ENCODE data around the gene SLC11A2. TPM values are rescaled to one million over a fixed set of nuclear protein-coding genes. Genes with fewer than 3 reads are reported as not detected.

Gene SLC11A2
- total RNA-seq, 1 experiment from 2014 or later: 38.7 TPM

- Histone ChIP-seq H3K4me1 (ENCODE audit: control insufficient read depth in 1 of 2, insufficient read depth in 2 of 2, low read length in 2 of 2) (no peaks in the 10 kb centered on the region), H3K4me3 (replicated peaks in 1 of 2; ENCODE audit: low read depth in 1 of 2, low read length in 2 of 2) (no peak overlapping the region), H2AFZ (ENCODE audit: low read depth, low read length, poor library complexity, severe bottlenecking) (no peak overlapping the region), H3K79me2 (ENCODE audit: insufficient read depth, low read length) (no peaks in the 10 kb centered on the region), H3K9me3 (ENCODE audit: control insufficient read depth in 1 of 2, insufficient read depth in 1 of 2, low read depth in 1 of 2, low read length in 2 of 2) (no peaks in the 10 kb centered on the region), H3K27me3 (ENCODE audit: insufficient read depth, low read length) (no peaks in the 10 kb centered on the region), H3K27ac (ENCODE audit: low read depth, low read length) (no peak overlapping the region), H3K9me2 (ENCODE audit: insufficient read depth) (no peaks in the 10 kb centered on the region), H4K20me1 (ENCODE audit: insufficient read depth) (no peaks in the 10 kb centered on the region), H3K36me3 (ENCODE audit: control insufficient read depth in 1 of 2, insufficient read depth in 2 of 2, low read length in 2 of 2) (no peaks in the 10 kb centered on the region), H3K4me2 (ENCODE audit: low read length) (no peak overlapping the region), H3K9ac (ENCODE audit: low read length) (no peak overlapping the region)
- ChIA-PET CTCF (no interaction called here), RAD21 (ENCODE audit: low non-redundant PET in 1 of 2, low total read pairs in 2 of 2, uncharacterized antibody in 2 of 2, unreplicated experiment in 2 of 2) (no interaction called here), POLR2A (no interaction called here)
- no peak for DNase-seq (ENCODE audit: low read depth, low spot score)
- BruUV-seq (replicated peaks): no TSS peak
- intact Hi-C loops (cut with micrococcal nuclease): no loop called here
- no peak for ATAC-seq
- TF ChIP-seq CTCF (IDR thresholded peaks at IDR 0.05 in 2 of 3, conservative IDR thresholded peaks at IDR 0.05 in 1 of 3; ENCODE audit: borderline replicate concordance in 1 of 3, insufficient read depth in 1 of 3, low read depth in 2 of 3, low read length in 2 of 3) (no peak), ZFX (IDR thresholded peaks at IDR 0.05) (no peak), POLR2A (IDR thresholded peaks at IDR 0.05; ENCODE audit: borderline replicate concordance, extremely low read depth, insufficient read depth, insufficient read length) (no peak), CBX3 (IDR thresholded peaks at IDR 0.05; ENCODE audit: low read depth) (no peak), EGR1 (IDR thresholded peaks at IDR 0.05; ENCODE audit: low read depth) (no peak), TCF7L2 (IDR thresholded peaks at IDR 0.05; ENCODE audit: borderline replicate concordance, extremely low read depth, insufficient read depth, insufficient read length) (no peak), YY1 (IDR thresholded peaks at IDR 0.05; ENCODE audit: extremely low read depth, insufficient replicate concordance, low read depth, low read length) (no peak), EZH2phosphoT487 (IDR thresholded peaks at IDR 0.05; ENCODE audit: borderline replicate concordance) (no peak), ELF1 (IDR thresholded peaks at IDR 0.05; ENCODE audit: borderline replicate concordance, low read depth) (no peak), RAD21 (IDR thresholded peaks at IDR 0.05; ENCODE audit: low read depth) (no peak), SRF (IDR thresholded peaks at IDR 0.05; ENCODE audit: low read depth) (no peak), POLR2AphosphoS5 (IDR thresholded peaks at IDR 0.05; ENCODE audit: low read depth, low read length) (no peak), SP1 (IDR thresholded peaks at IDR 0.05; ENCODE audit: low read depth) (no peak), CEBPB (IDR thresholded peaks at IDR 0.05; ENCODE audit: low read depth) (no peak), SIN3A (IDR thresholded peaks at IDR 0.05; ENCODE audit: low read depth) (no peak), ZNF274 (IDR thresholded peaks at IDR 0.05; ENCODE audit: low read depth, low read length) (no peak)
- TF ChIP-seq, protein P1, sequence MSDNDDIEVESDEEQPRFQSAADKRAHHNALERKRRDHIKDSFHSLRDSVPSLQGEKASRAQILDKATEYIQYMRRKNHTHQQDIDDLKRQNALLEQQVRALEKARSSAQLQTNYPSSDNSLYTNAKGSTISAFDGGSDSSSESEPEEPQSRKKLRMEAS (IDR thresholded peaks at IDR 0.05): no peak
- TF ChIP-seq, protein P2, sequence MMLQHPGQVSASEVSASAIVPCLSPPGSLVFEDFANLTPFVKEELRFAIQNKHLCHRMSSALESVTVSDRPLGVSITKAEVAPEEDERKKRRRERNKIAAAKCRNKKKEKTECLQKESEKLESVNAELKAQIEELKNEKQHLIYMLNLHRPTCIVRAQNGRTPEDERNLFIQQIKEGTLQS (IDR thresholded peaks at IDR 0.05): no peak
- TF ChIP-seq, protein P3, sequence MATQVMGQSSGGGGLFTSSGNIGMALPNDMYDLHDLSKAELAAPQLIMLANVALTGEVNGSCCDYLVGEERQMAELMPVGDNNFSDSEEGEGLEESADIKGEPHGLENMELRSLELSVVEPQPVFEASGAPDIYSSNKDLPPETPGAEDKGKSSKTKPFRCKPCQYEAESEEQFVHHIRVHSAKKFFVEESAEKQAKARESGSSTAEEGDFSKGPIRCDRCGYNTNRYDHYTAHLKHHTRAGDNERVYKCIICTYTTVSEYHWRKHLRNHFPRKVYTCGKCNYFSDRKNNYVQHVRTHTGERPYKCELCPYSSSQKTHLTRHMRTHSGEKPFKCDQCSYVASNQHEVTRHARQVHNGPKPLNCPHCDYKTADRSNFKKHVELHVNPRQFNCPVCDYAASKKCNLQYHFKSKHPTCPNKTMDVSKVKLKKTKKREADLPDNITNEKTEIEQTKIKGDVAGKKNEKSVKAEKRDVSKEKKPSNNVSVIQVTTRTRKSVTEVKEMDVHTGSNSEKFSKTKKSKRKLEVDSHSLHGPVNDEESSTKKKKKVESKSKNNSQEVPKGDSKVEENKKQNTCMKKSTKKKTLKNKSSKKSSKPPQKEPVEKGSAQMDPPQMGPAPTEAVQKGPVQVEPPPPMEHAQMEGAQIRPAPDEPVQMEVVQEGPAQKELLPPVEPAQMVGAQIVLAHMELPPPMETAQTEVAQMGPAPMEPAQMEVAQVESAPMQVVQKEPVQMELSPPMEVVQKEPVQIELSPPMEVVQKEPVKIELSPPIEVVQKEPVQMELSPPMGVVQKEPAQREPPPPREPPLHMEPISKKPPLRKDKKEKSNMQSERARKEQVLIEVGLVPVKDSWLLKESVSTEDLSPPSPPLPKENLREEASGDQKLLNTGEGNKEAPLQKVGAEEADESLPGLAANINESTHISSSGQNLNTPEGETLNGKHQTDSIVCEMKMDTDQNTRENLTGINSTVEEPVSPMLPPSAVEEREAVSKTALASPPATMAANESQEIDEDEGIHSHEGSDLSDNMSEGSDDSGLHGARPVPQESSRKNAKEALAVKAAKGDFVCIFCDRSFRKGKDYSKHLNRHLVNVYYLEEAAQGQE (IDR thresholded peaks at IDR 0.05; ENCODE audit: low read depth): no peak
Observed at GRCh38 chr12:50964432-50964831, 61.8 kb downstream of the SLC11A2 start.
